Liver (tissue), 9 donors: ENCODE data around the gene CD7. TPM values are rescaled to one million over a fixed set of nuclear protein-coding genes. Genes with fewer than 3 reads are reported as not detected.

Experiments used
- DNase-seq: peaks from one replicate; pipeline ENCODE4 v3.0.0-alpha.2; 2017; ENCODE audit warnings: low spot score
- H3K27ac ChIP-seq, 2 donors: one replicate each; pipeline ENCODE4 v1.7.0; 2013; ENCODE audit warnings: inconsistent platforms in 2 of 2, low read length in 2 of 2, control low read depth in 1 of 2, low read depth in 1 of 2, mild to moderate bottlenecking in 1 of 2
- H3K27me3 ChIP-seq, 4 donors: one replicate each; pipeline versions ENCODE4 v1.6.1 to v1.7.0; 2013; ENCODE audit warnings: low read length in 3 of 4, inconsistent platforms in 1 of 4, mild to moderate bottlenecking in 1 of 4, moderate library complexity in 1 of 4; ENCODE audit not compliant: control insufficient read depth in 4 of 4, insufficient read depth in 4 of 4
- H3K36me3 ChIP-seq, 4 donors: one replicate each; pipeline versions ENCODE4 v1.6.1 to v1.7.0; 2013; ENCODE audit warnings: low read length in 3 of 4, mild to moderate bottlenecking in 3 of 4, low read depth in 1 of 4, moderate library complexity in 1 of 4; ENCODE audit not compliant: control insufficient read depth in 4 of 4, insufficient read depth in 3 of 4
- H3K4me1 ChIP-seq, 4 donors: one replicate each; pipeline versions ENCODE4 v1.6.1 to v1.7.0; 2013; ENCODE audit warnings: low read length in 3 of 4, mild to moderate bottlenecking in 3 of 4, moderate library complexity in 1 of 4; ENCODE audit not compliant: control insufficient read depth in 4 of 4, insufficient read depth in 4 of 4
- H3K4me3 ChIP-seq, 3 donors: one replicate each; pipeline versions ENCODE4 v1.6.1 to v1.7.0; 2013; ENCODE audit warnings: low read length in 3 of 3, control low read depth in 1 of 3, low read depth in 1 of 3, mild to moderate bottlenecking in 1 of 3
- H3K9ac ChIP-seq, 2 donors: one replicate each; pipeline ENCODE4 v1.7.0; 2013; ENCODE audit warnings: low read length in 2 of 2, mild to moderate bottlenecking in 2 of 2, moderate library complexity in 2 of 2, control low read depth in 1 of 2, low read depth in 1 of 2
- H3K9me3 ChIP-seq, 4 donors: one replicate each; pipeline versions ENCODE4 v1.6.1 to v1.7.0; 2013; ENCODE audit warnings: low read length in 3 of 4; ENCODE audit not compliant: control insufficient read depth in 4 of 4
- ATF3 ChIP-seq: IDR thresholded peaks from 2 replicates; pipeline ENCODE4 v1.6.1; 2016; ENCODE audit warnings: antibody characterized with exemption
- CTCF ChIP-seq: fragments of 150-350 bp; IDR thresholded peaks from 2 replicates; pipeline ENCODE4 v1.5.1; 2017; ENCODE audit warnings: improper control_type of control experiment, low read depth, low read length; ENCODE audit not compliant: missing input control
- EGR1 ChIP-seq, 2 donors: IDR thresholded peaks; 2 replicates each; pipeline ENCODE4 v1.6.1; 2016 to 2018; ENCODE audit warnings: antibody characterized with exemption in 2 of 2, low read depth in 2 of 2
- FOXA1 ChIP-seq: IDR thresholded peaks from 2 replicates; pipeline ENCODE4 v1.6.1; 2016; ENCODE audit warnings: antibody characterized with exemption
- FOXA2 ChIP-seq: IDR thresholded peaks from 2 replicates; pipeline ENCODE4 v1.6.1; 2016; ENCODE audit warnings: antibody characterized with exemption
- GABPA ChIP-seq, 2 donors: IDR thresholded peaks in 1 of 2; conservative IDR thresholded peaks in 1 of 2; 2 replicates each; pipeline ENCODE4 v1.6.1; 2016; ENCODE audit warnings: antibody characterized with exemption in 2 of 2, mild to moderate bottlenecking in 1 of 2, moderate library complexity in 1 of 2
- HNF4G ChIP-seq: IDR thresholded peaks from 2 replicates; pipeline ENCODE4 v1.6.1; 2016; ENCODE audit warnings: antibody characterized with exemption
- JUND ChIP-seq, 2 donors: IDR thresholded peaks; 2 replicates each; pipeline ENCODE4 v1.6.1; 2016; ENCODE audit warnings: antibody characterized with exemption in 2 of 2
- MAX ChIP-seq: IDR thresholded peaks from 2 replicates; pipeline ENCODE4 v1.6.1; 2016; ENCODE audit warnings: antibody characterized with exemption
- NR2F2 ChIP-seq: IDR thresholded peaks from 2 replicates; pipeline ENCODE4 v1.6.1; 2016; ENCODE audit warnings: antibody characterized with exemption
- RAD21 ChIP-seq, 2 donors: IDR thresholded peaks; 2 replicates each; pipeline ENCODE4 v1.6.1; 2016; ENCODE audit warnings: antibody characterized with exemption in 2 of 2, mild to moderate bottlenecking in 2 of 2
- REST ChIP-seq: IDR thresholded peaks from 2 replicates; pipeline ENCODE4 v1.6.1; 2016; ENCODE audit warnings: antibody characterized with exemption, mild to moderate bottlenecking
- RXRA ChIP-seq, 2 donors: IDR thresholded peaks; 2 replicates each; pipeline ENCODE4 v1.6.1; 2017 to 2018; ENCODE audit warnings: antibody characterized with exemption in 2 of 2, mild to moderate bottlenecking in 1 of 2
- SP1 ChIP-seq: IDR thresholded peaks from 2 replicates; pipeline ENCODE4 v1.6.1; 2018; ENCODE audit warnings: antibody characterized with exemption, mild to moderate bottlenecking
- TAF1 ChIP-seq: conservative IDR thresholded peaks from 2 replicates; pipeline ENCODE4 v1.6.1; 2016; ENCODE audit warnings: antibody characterized with exemption, mild to moderate bottlenecking
- YY1 ChIP-seq: IDR thresholded peaks from 2 replicates; pipeline ENCODE4 v1.6.1; 2016; ENCODE audit warnings: antibody characterized with exemption, mild to moderate bottlenecking
- ZBTB33 ChIP-seq: IDR thresholded peaks from 2 replicates; pipeline ENCODE4 v1.6.1; 2016; ENCODE audit warnings: antibody characterized with exemption
- WGBS: extraction: QIAGEN DNeasy Blood & Tissue Kit; methylation state at CpG from one replicate; pipeline ENCODE4 v1.1.7; 2013; 5-methylcytosine and 5-hydroxymethylcytosine counted together
- polyA plus RNA-seq, 2 donors: library from polyadenylated mRNA; stranded (reverse) in 1 of 2; unstranded in 1 of 2; fragments of 200-250 nt in 1 of 2; fragments of >200 nt in 1 of 2; fragmentation: Nextera tagmentation in 1 of 2; extraction: Ambion mirVana in 1 of 2; gene quantifications; one replicate each; pipeline versions ENCODE4 v1.2.1 to v1.2.3, GENCODE V29; 2013 to 2015
- total RNA-seq, 2 donors: library from RNA; depleted of rRNA; stranded (reverse); fragments of >200 nt; gene quantifications; one replicate each; pipeline ENCODE4 v1.2.3, GENCODE V29; 2014
- donor health status: healthy.
- donor health status: healthy.
- donor health status: healthy.
- donor health status: healthy.
- donor health status: healthy.

Gene CD7
- total and polyA plus RNA-seq, 4 donors = 1.0 to 1.5 (median 1.4) TPM

- 93% methylated on average over 23 of the region's 23 CpGs for WGBS
- H3K27ac ChIP-seq = no peak overlapping the region
- TF ChIP-seq JUND (IDR thresholded peaks at IDR 0.05) = no peak
- TF ChIP-seq FOXA1 = no peak
- TF ChIP-seq CTCF = no peak
- TF ChIP-seq HNF4G = no peak
- no peak for TF ChIP-seq TAF1
- no peaks in the 10 kb centered on the region for H3K9me3 ChIP-seq
- no peaks in the 10 kb centered on the region for H3K27me3 ChIP-seq
- H3K4me3 ChIP-seq = no peak overlapping the region
- no peak overlapping the region for H3K9ac ChIP-seq
- peaks cover 4 to 15% (median 9%) of the 10 kb centered on the region in 4 donors for H3K4me1 ChIP-seq
- no peak for DNase-seq
- no peaks in the 10 kb centered on the region for H3K36me3 ChIP-seq
These were observed 12.3 kb downstream of the CD7 start for GRCh38 chr17:82304826-82305726.

GRCh38 chr17:82303944-82304808 is 13.2 kb downstream of the CD7 start:
- H3K9me3 ChIP-seq = no peaks in the 10 kb centered on the region
- H3K4me1 ChIP-seq = peaks cover 4 to 11% (median 6%) of the 10 kb centered on the region in 4 donors
- TF ChIP-seq FOXA1 = no peak
- no peak for TF ChIP-seq GABPA (IDR thresholded peaks at IDR 0.05 in 1 of 2, conservative IDR thresholded peaks at IDR 0.05 in 1 of 2)
- no peak for TF ChIP-seq NR2F2
- TF ChIP-seq REST = no peak
- TF ChIP-seq RAD21 (IDR thresholded peaks at IDR 0.05) = no peak
- TF ChIP-seq MAX = no peak
- no peak for TF ChIP-seq TAF1
- TF ChIP-seq HNF4G = no peak
- TF ChIP-seq ATF3 = no peak
- no peak for TF ChIP-seq JUND (IDR thresholded peaks at IDR 0.05)
- no peak for TF ChIP-seq YY1
- no peak for TF ChIP-seq EGR1 (IDR thresholded peaks at IDR 0.05; ENCODE audit: low read depth in 2 of 2)
- TF ChIP-seq ZBTB33 = no peak
- TF ChIP-seq FOXA2 = no peak
- no peak for TF ChIP-seq CTCF
- no peak for TF ChIP-seq SP1
- TF ChIP-seq RXRA (IDR thresholded peaks at IDR 0.05) = no peak
- H3K4me3 ChIP-seq = no peak overlapping the region
- no peaks in the 10 kb centered on the region for H3K36me3 ChIP-seq
- no peak overlapping the region for H3K27ac ChIP-seq
- no peak for DNase-seq
- 84% methylated on average over 26 of the region's 26 CpGs for WGBS
- H3K27me3 ChIP-seq = no peaks in the 10 kb centered on the region
- no peak overlapping the region for H3K9ac ChIP-seq
